ENCODE measurements around the gene MYH11. TPM values are rescaled to one million over a fixed set of nuclear protein-coding genes. Genes with fewer than 3 reads are reported as not detected.
"Not testable (repeated sequence)": the region's sequence is repeated elsewhere in the genome, so short reads cannot be mapped to it uniquely, and the experiment has no call there.

The MYH11 gene
- total RNA-seq, 1 donor, result under 0.01 TPM

DNA sequence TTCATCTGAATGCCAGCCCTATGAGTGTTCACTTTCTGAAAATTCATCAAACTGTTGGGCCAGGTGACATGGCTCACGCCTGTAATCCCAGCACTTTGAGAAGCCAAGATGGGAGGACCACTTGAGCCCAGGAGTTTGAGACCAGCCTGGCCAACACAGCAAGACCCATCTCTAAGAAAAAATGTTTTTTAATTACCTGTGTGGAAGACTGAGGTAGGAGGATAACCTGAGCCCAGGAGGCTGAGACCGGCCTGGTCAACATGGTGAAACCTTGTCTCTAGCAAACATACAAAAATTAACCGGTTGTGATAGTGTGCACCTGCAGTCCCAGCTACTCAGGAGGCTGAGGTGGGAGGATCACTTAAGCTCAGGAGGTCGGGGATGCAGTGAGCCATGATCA is 10.3 kb downstream of the MYH11 start:
- TF ChIP-seq, protein P1, sequence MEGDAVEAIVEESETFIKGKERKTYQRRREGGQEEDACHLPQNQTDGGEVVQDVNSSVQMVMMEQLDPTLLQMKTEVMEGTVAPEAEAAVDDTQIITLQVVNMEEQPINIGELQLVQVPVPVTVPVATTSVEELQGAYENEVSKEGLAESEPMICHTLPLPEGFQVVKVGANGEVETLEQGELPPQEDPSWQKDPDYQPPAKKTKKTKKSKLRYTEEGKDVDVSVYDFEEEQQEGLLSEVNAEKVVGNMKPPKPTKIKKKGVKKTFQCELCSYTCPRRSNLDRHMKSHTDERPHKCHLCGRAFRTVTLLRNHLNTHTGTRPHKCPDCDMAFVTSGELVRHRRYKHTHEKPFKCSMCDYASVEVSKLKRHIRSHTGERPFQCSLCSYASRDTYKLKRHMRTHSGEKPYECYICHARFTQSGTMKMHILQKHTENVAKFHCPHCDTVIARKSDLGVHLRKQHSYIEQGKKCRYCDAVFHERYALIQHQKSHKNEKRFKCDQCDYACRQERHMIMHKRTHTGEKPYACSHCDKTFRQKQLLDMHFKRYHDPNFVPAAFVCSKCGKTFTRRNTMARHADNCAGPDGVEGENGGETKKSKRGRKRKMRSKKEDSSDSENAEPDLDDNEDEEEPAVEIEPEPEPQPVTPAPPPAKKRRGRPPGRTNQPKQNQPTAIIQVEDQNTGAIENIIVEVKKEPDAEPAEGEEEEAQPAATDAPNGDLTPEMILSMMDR (IDR thresholded peaks at IDR 0.05; ENCODE audit: insufficient read depth, low read depth, low read length), result no peak
- no peak for DNase-seq (ENCODE audit: low read depth)
- H3K4me3 ChIP-seq (ENCODE audit: low read depth, low read length), result no peak overlapping the region

DNA sequence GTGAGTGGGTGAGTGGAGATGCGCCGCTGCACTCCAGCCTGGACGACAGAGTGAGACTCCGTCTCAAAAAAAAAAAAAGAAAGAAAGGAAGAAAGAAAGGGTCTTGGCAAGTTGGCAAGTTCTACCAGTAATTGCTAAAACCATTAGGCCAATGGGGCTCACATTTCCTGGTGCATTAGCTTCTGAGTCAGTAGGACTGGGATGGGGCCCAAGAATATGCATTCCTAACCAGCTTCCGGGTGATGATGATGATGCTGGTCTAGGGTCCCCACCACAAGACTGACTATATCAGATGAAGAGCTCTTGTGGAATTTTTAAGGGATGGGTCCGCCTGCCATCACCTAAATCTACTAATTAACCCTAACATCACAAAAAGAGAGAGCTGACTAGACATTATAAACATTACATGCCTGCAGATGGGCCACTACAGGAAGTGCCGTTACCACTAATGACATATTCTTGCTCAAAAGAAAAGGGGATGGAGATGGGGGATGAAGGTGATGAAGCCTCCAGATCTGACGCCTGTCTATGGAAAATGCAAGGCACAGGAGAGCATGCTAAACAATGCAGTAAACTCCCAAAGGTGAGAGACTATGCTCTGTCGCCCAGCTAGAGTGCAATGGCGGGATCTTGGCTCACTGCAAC is 13.1 kb downstream of the MYH11 start:
- no peak overlapping the region for H3K4me3 ChIP-seq (ENCODE audit: low read depth, low read length)
- TF ChIP-seq, protein P1 (IDR thresholded peaks at IDR 0.05; ENCODE audit: insufficient read depth, low read depth, low read length), result no peak
- no peak for DNase-seq (ENCODE audit: low read depth)

DNA sequence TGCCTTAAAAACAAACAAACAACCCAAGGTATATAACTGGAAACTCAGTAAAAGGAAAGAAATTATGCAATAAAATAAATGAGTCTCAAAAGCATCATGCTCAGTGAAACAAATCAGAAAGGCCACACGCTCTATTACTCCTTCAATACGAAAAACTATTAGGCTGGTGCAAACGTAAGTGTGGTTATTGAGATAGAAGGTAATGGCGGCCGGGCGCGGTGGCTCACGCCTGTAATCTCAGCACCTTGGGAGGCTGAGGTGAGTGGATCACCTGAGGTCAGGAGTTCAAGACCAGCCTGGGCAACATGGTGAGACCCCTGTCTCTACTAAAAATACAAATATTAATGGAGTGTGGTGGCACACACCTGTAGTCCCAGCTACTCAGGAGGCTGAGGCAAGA is 17.6 kb downstream of the MYH11 start:
- DNase-seq (ENCODE audit: low read depth); H3K4me3 ChIP-seq (ENCODE audit: low read depth, low read length): not testable (repeated sequence)

DNA sequence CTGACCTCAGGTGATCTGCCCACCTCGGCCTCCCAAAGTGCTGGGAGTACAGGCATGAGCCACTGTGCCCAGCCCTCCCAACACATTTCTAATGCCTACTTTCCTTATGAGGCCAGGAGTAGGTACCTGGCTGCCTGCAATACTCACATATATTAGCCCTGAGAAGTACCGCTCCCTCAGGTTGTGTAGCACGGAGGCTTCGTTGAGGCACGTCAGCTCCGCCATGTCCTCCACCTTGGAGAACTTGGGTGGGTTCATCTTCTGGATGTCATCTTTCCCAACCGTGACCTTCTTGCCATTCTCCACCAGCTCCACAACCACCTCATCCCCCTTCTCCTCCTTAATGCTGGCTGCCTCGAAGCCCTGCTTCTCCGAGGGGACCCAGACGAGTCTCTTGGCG is 19.1 kb downstream of the MYH11 start:
- no peak for DNase-seq (ENCODE audit: low read depth)
- TF ChIP-seq, protein P1 (IDR thresholded peaks at IDR 0.05; ENCODE audit: insufficient read depth, low read depth, low read length), result no peak
- H3K4me3 ChIP-seq (ENCODE audit: low read depth, low read length), result no peak overlapping the region

DNA sequence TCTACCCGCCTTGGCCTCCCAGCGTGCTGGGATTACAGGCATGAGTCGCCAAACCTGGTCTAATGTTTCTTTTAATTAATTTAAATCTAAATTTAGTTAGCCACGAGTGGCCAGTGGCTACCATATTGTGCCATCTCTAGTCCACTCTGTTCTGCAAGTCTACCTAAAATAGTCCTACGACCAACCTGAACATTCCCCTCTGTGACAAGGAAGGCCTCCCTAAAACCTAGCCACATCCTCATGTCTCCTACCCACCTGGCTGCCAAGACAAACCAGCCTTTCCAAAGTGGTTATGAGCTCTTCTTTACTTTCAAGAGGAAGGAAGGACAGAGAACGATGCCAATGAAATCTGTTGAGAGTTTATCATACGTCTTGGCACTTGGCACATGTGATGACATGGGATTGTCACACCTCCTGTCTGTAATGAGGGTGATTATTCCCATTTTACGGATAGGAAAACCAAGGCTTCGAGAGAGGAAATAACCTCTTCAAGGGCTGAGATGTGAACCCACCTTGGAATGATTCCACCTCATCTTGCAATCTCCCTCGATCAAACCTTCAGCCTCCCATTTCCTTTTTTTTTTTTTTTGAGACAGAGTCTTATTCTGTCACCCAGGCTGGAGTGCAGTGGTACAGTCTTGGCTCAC is 19.7 kb downstream of the MYH11 start:
- TF ChIP-seq, protein P1 (IDR thresholded peaks at IDR 0.05; ENCODE audit: insufficient read depth, low read depth, low read length), result no peak
- no peak for DNase-seq (ENCODE audit: low read depth)
- H3K4me3 ChIP-seq (ENCODE audit: low read depth, low read length), result no peak overlapping the region

DNA sequence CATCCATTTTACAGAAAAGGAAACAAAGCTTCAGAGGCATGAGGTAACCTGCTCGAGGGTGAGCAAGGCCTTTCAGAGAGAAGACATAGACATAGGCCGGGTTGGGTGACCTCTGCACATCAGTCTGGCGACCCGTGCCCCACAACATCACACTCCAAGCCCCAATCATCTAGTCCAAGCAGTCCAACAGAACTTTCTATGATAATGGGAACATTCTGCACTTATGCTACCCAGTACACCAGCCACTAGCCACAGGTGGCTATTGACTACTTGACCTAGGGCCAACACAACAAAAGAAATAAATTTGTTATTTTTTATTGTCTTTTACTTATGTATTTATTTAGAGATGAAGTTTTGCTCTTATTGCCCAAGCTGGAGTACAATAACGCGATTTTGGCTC is 20.8 kb downstream of the MYH11 start:
- TF ChIP-seq, protein P1 (IDR thresholded peaks at IDR 0.05; ENCODE audit: insufficient read depth, low read depth, low read length), result no peak
- no peak for DNase-seq (ENCODE audit: low read depth)
- no peak overlapping the region for H3K4me3 ChIP-seq (ENCODE audit: low read depth, low read length)

DNA sequence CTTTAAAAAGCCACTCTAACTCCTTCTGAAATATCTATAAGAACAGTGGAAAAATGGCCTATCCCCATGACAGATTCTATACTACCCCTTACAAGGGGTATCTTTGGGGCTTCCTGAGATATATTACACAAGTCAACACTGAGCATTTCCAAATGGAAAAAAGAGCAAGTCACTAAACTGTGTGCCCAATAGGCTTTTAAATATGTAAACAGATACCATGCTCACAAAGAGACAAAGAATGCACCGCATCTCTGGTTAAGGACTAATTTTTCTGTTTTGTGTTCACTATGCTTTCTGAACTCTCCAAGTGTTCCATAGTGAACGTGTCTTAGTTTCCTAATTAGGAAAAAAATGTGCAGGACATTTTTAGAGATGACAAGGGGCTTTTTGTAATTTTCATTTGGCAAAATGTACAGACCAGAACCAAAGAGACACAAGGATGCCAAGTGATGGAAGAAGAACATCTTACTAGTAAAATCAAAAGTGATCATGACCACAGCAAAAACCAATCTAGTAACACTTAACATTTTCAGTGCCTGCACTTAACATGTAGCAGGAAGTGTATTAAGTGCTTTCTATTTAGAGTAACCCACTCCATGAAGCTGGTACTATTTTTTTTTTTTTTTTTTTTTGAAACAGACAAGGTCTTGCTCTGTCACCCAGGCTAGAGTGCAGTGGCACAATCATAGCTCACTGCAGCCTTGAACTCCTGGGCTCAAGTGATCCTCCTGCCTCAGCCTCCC is 21.5 kb downstream of the MYH11 start:
- H3K4me3 ChIP-seq (ENCODE audit: low read depth, low read length), result no peak overlapping the region
- TF ChIP-seq, protein P1 (IDR thresholded peaks at IDR 0.05; ENCODE audit: insufficient read depth, low read depth, low read length), result no peak
- DNase-seq (ENCODE audit: low read depth), result no peak
